ENCODE data around the gene EEF1AKMT1. TPM values are rescaled to one million over a fixed set of nuclear protein-coding genes. Genes with fewer than 3 reads are reported as not detected.

EEF1AKMT1 gene
- total RNA-seq, 4 donors from 2014 or later, result 5.0 to 28.5 (median 21.7) TPM

GRCh38 chr13:20703780-20704458 lies 69.8 kb downstream of the EEF1AKMT1 start:
- H3K4me1 ChIP-seq, result no peaks in the 10 kb centered on the region
- intact Hi-C loops (cut with DNase I; ENCODE audit: low total_unique reads), result no loop called here
- peak; percentile 53 to 73 for DNase-seq
- TF ChIP-seq CTCF (IDR thresholded peaks at IDR 0.05), result peak in 3 of 4 experiments; percentile 72 to 89 (median 73)
- peak in 1 of 2 donors; percentile 65 for TF ChIP-seq POLR2A (IDR thresholded peaks at IDR 0.05)
- peak overlapping the region; percentile 49 to 63 for H3K27ac ChIP-seq
- peak overlapping the region; percentile 25 to 62 for H3K4me3 ChIP-seq
- H3K27me3 ChIP-seq, result no peaks in the 10 kb centered on the region
- no peaks in the 10 kb centered on the region for H3K9me3 ChIP-seq
- no peaks in the 10 kb centered on the region for H3K36me3 ChIP-seq

DNA sequence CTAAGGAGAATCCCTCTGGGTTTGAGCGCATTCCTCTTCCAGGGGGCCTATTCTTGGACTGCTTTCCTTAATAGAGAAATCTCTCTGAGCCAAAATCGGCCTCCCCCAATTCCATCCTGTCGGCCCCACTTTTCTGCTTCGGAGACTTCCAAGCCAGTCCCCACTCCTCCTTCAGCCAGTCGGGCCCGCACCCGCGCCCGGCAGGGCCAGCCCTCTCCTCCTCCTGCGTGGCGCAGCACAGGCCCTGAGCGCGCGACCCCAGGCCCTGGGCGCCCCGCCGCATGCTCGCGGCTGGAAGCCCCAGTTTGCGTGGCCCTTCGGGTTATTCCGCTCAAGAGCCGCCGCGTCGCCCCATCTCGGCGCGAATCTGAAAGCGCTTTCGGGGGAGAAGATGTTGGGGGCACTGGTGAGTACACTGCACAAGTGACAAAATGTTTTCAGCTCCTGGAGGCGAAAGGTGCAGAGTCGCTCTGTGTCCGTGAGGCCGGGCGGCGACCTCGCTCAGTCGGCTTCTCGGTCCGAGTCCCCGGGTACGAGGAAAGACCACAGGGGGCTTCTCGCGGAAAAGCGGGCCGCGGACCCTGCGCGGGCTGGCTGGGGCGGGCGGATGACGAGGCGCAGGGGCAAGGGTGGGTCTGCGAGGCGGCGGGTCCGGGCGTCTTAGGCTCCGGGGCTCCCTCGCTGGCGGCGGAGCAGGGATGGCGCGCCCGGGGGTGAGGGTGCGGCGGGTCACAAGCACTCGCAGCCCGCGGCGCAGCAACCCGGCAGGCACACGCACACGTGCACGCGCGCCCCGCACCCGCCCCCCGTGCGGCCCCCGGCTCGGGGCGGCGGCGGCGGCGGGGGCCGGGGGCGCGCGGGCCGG lies 70.6 kb downstream of the EEF1AKMT1 start, which contains the start of gene IL17D:
IL17D (plus strand) TSS at position 785 of the 865 bp plus-strand sequence. CDS start 303 bp downstream, outside the sequence.
- H3K9me3 ChIP-seq, result no peaks in the 10 kb centered on the region
- H3K27me3 ChIP-seq, result no peaks in the 10 kb centered on the region
- peak within 1 kb of the TSS; percentile 48 to 62 for H3K4me3 ChIP-seq
- peak within 1 kb of the TSS; percentile 60 to 63 for H3K27ac ChIP-seq
- H3K36me3 ChIP-seq, result no peaks in the 10 kb centered on the region
- intact Hi-C loops (cut with DNase I; ENCODE audit: low total_unique reads), result no loop called here
- TF ChIP-seq CTCF (IDR thresholded peaks at IDR 0.05) (no peak), POLR2A (IDR thresholded peaks at IDR 0.05) (no peak)
- DNase-seq, result no peak
- no peaks in the 10 kb centered on the region for H3K4me1 ChIP-seq

GRCh38 chr13:20702530-20702914 lies 71.2 kb downstream of the EEF1AKMT1 start:
- intact Hi-C loops (cut with DNase I; ENCODE audit: low total_unique reads), result no loop called here
- Histone ChIP-seq H3K27ac (peak overlapping the region in 1 of 2 donors; percentile 52), H3K4me1 (no peaks in the 10 kb centered on the region), H3K27me3 (no peaks in the 10 kb centered on the region), H3K4me3 (peak overlapping the region in 1 of 2 donors; percentile 56), H3K9me3 (no peaks in the 10 kb centered on the region), H3K36me3 (no peaks in the 10 kb centered on the region)
- TF ChIP-seq CTCF (IDR thresholded peaks at IDR 0.05) (no peak), POLR2A (IDR thresholded peaks at IDR 0.05) (no peak)
- DNase-seq, result no peak

GRCh38 chr13:20701461-20701860 lies 72.3 kb downstream of the EEF1AKMT1 start:
- Histone ChIP-seq H3K4me3 (no peak overlapping the region), H3K27me3 (no peaks in the 10 kb centered on the region), H3K4me1 (no peaks in the 10 kb centered on the region), H3K27ac (no peak overlapping the region), H3K36me3 (no peaks in the 10 kb centered on the region), H3K9me3 (no peaks in the 10 kb centered on the region)
- no peak for DNase-seq
- no peak for TF ChIP-seq POLR2A (IDR thresholded peaks at IDR 0.05)
- no peak for TF ChIP-seq CTCF (IDR thresholded peaks at IDR 0.05)
- intact Hi-C loops (cut with DNase I; ENCODE audit: low total_unique reads), result no loop called here

- Histone ChIP-seq H3K27me3 (no peaks in the 10 kb centered on the region), H3K36me3 (no peaks in the 10 kb centered on the region), H3K4me1 (no peaks in the 10 kb centered on the region), H3K9me3 (no peaks in the 10 kb centered on the region), H3K4me3 (no peak overlapping the region), H3K27ac (no peak overlapping the region)
- no peak for DNase-seq
- TF ChIP-seq CTCF (IDR thresholded peaks at IDR 0.05) (no peak), POLR2A (IDR thresholded peaks at IDR 0.05) (no peak)
- intact Hi-C loops (cut with DNase I; ENCODE audit: low total_unique reads), result no loop called here
Measured at GRCh38 chr13:20700288-20700687, 73.5 kb downstream of the EEF1AKMT1 start.

Data from uterus (tissue), 4 donors.